SH-SY5Y (cell line): ENCODE results near the gene BRD3OS.

ENCODE experiments used
- GATA2 ChIP-seq: IDR thresholded peaks from 2 replicates; pipeline ENCODE4 v1.6.1; 2011; ENCODE audit warnings: mild to moderate bottlenecking, low read depth, low read length
- GATA3 ChIP-seq: IDR thresholded peaks from 2 replicates; pipeline ENCODE4 v1.6.1; 2011; ENCODE audit warnings: low read depth, mild to moderate bottlenecking, low read length, moderate library complexity

BRD3OS gene

DNA sequence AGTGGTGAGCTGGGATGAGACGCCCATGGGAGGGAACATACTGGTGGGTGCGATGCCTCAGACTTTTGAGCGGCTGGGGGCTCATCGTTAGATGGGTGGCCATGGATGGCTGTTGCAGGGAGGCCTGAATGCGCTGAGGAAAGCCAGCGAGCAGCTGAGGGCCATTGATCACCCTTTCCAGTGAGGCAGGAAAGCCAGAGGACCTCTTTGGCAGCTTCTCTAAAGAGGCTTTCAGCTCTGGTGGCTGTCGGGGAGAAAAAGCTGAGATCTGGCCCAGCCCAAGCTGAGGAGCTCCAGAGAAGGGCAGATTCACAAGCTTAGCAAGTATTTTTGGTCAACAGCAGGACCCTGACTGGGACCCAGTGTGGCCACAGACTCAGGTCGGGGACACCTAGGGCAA lies 19.9 kb upstream of the BRD3OS start:
- TF ChIP-seq GATA3 (no peak), GATA2 (no peak)

GRCh38 chr9:134007150-134007549 lies 18.1 kb upstream of the BRD3OS start:
- TF ChIP-seq GATA3 (no peak; the same call in 1 of the 2 replicates), GATA2 (peak; percentile 91)

- TF ChIP-seq GATA2 = no peak
- TF ChIP-seq GATA3 = no peak
These were observed 17.7 kb upstream of the BRD3OS start for GRCh38 chr9:134007571-134007970.

DNA sequence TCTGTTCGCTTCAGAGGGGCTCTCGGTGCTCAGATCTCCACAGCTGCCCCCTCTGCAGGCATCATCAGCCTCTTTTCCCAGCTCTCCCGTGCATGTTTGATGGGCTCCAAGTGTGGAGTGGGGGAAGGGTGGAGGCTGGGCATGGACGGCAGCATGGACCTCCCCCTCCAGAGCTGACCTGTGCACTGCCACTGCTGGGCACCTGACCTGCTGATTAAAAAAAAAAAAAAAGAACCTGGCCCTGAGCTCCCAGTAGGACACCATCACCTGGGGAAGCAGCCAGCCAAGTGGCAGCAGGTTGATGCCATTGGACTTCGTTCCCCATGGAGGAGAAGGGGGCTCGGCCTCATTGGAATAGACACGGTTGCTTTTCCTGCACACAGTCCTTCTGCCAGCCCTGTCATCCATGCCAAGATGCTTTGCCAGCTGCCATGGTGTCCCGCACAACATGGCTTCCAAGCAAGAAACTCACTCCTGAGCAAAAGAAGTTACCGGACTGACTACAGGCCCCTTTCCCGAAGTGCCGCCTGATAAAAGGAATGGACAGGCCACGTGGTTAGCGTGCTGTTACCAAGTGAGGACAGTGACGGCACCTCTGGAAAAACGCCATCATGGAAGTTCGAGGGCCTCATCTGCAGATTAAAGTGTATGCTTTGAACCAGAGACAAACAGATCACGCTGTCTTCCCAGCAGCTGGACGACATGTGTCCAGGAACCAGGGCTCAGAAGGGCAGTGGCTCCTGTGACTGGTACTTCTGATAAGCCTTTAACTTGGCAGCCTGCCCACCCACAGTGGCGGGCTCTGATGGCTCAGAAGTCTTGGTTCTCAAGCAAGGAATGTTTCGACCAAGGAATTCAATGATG lies 14.7 kb upstream of the BRD3OS start:
- no peak for TF ChIP-seq GATA3
- 0 out of 2 replicates have a peak, but pooled peaks have one; percentile 33 for TF ChIP-seq GATA2

GRCh38 chr9:134011401-134011800 lies 13.9 kb upstream of the BRD3OS start:
- TF ChIP-seq GATA2 = no peak

GRCh38 chr9:134014946-134015345 lies 10.3 kb upstream of the BRD3OS start:
- TF ChIP-seq GATA2 (no peak), GATA3 (no peak)

DNA sequence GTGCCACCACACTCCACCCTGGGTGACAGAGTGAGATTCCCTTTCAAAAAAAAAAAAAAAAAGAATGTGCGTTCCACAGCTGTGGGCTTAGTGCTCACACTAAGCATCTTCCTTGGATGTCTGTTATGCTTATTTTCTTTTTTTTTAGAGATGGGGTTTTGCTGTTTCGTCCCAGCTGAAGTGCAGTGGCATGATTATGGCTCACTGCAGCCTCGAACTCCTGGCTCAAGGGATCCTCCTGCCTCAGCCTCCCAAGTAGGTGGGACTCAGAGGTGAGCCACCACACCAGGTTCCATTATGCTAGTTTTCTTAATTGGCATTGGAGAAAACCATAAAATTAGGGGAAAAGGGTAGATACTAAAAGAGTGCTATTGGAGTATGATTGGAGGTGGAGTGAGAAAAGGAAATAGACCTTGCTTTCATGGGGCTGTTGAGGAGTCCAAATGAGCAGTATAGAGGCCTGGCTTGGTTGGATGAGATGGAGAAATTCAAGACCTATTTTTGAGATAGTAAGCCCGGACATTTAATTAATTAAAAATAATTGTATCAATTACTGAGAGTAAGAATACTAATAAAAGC lies 978 bp upstream of the BRD3OS start:
- TF ChIP-seq GATA3 = no peak
- no peak for TF ChIP-seq GATA2

DNA sequence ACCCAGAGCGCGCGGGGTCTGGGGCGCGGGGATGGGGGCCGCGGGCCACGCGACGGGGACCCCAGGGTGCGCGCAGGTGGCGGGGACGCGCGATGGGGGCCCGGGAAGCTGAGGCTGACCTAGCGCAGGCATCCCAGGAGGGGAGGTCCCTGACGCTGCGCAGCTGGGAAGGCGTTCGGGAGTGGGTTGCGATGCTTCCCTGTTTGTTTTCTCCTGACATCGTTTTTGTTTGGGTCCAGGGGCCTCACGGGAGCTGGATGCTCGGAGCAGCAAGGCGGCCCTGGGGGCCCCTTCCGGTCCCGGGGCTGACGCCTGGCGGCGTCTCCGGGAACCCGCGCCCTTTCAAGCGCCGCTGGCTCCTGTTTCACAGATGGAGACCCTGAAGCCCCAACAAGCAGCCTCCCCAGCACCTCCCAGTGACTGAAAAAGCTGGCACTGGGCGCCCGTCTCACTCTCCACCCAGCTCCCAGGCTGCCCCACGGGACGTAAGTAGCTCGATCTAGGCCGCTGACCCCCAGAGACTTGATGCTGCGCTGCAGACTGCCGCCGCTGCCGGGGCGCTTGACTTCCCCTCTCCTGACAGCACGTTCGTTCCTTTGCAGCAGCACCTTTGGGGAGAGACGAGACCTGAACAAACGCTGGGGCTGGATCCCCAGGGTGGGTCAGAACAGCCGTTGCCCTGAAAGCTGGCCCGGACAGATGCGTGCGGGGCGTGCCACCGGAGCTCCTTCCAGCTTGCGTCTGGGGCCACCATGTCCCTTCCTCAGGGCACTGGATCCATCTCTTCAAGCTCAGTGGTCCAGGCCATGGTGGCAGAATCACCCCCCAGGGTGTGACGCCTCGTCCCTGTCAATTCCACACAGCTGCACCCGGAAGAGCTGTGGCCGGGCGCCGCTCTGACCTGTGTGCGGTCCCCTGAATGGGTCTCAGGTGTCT lies 593 bp downstream of the BRD3OS start:
- TF ChIP-seq GATA3 = no peak
- no peak for TF ChIP-seq GATA2

- TF ChIP-seq GATA3 = no peak
- TF ChIP-seq GATA2 = no peak
These were observed 1.3 kb downstream of the BRD3OS start for GRCh38 chr9:134026581-134026980.

GRCh38 chr9:134026981-134027380 lies 1.7 kb downstream of the BRD3OS start:
- no peak for TF ChIP-seq GATA2
- TF ChIP-seq GATA3 = no peak

GRCh38 chr9:134027561-134027960 lies 2.3 kb downstream of the BRD3OS start:
- no peak for TF ChIP-seq GATA2
- TF ChIP-seq GATA3 = no peak

DNA sequence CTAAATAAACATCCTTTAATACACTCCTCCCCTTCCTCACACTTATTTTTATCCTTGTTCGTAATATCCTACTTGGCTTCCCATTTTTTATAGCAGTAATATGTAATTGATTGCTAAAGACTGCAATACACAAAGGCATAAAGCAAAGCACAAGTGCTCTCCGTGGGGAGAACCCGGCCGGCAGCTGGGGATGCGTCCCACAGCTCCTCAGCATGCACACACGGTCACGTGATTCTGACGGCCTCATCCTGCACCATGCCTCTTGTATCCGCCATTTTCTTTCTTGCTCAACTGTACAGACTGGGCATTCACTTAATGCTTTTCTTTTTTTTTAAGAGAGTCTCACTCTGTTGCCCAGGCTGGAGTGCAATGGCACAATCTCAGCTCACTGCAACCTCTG lies 2.8 kb downstream of the BRD3OS start:
- TF ChIP-seq GATA3 (no peak), GATA2 (no peak)

- no peak for TF ChIP-seq GATA2
- TF ChIP-seq GATA3 = no peak
These were observed 3.4 kb downstream of the BRD3OS start for GRCh38 chr9:134028575-134029247.
